Endodermal cell (in vitro differentiated cells): ENCODE data around the gene PIP5K1C. TPM values are rescaled to one million over a fixed set of nuclear protein-coding genes. Genes with fewer than 3 reads are reported as not detected.

Experiments used
- DNase-seq: peaks from one replicate; pipeline ENCODE4 v3.0.0-alpha.2; 2017
- H3K27ac ChIP-seq: 2 replicates; pipeline ENCODE4 v1.5.1; 2013; ENCODE audit warnings: mild to moderate bottlenecking, low read depth, low read length, moderate library complexity
- H3K27me3 ChIP-seq: 2 replicates; pipeline ENCODE4 v1.6.1; 2013; ENCODE audit warnings: mild to moderate bottlenecking, low read length, moderate library complexity; ENCODE audit not compliant: insufficient read depth, control insufficient read depth, poor library complexity, severe bottlenecking
- H3K36me3 ChIP-seq: 2 replicates; pipeline ENCODE4 v1.7.0; 2013; ENCODE audit warnings: mild to moderate bottlenecking, low read length, moderate library complexity; ENCODE audit not compliant: control insufficient read depth, insufficient read depth
- H3K4me1 ChIP-seq: one replicate; pipeline ENCODE4 v1.7.0; 2013; ENCODE audit warnings: low read length; ENCODE audit not compliant: control insufficient read depth, insufficient read depth
- H3K4me3 ChIP-seq: 2 replicates; pipeline ENCODE4 v1.5.1; 2013; ENCODE audit warnings: mild to moderate bottlenecking, low read length, moderate library complexity
- H3K9ac ChIP-seq: 2 replicates; pipeline ENCODE4 v1.6.1; 2013; ENCODE audit warnings: mild to moderate bottlenecking, low read length, moderate library complexity; ENCODE audit not compliant: poor library complexity, severe bottlenecking; ENCODE audit errors: extremely low read depth
- H3K9me3 ChIP-seq: 2 replicates; pipeline ENCODE4 v1.6.1; 2013; ENCODE audit warnings: mild to moderate bottlenecking, low read length, moderate library complexity; ENCODE audit not compliant: control insufficient read depth
- H3K27ac Mint-ChIP-seq: 2 replicates; pipeline ENCODE4 v1.8.0; 2020; ENCODE audit warnings: mixed read lengths
- H3K27me3 Mint-ChIP-seq: 2 replicates; pipeline ENCODE4 v1.8.0; 2021; ENCODE audit warnings: mild to moderate bottlenecking, mixed read lengths; ENCODE audit not compliant: insufficient read depth
- H3K36me3 Mint-ChIP-seq: 2 replicates; pipeline ENCODE4 v1.8.0; 2020; ENCODE audit warnings: low read depth, mixed read lengths
- H3K4me1 Mint-ChIP-seq: 2 replicates; pipeline ENCODE4 v1.8.0; 2020; ENCODE audit warnings: mixed read lengths
- H3K4me3 Mint-ChIP-seq: 2 replicates; pipeline ENCODE4 v1.8.0; 2020; ENCODE audit warnings: mild to moderate bottlenecking, moderate library complexity, mixed read lengths
- H3K9me3 Mint-ChIP-seq: 2 replicates; pipeline ENCODE4 v1.8.0; 2020; ENCODE audit warnings: mild to moderate bottlenecking, mixed read lengths
- CTCF ChIP-seq: fragments of 200-600 bp; sonication (generic); conservative IDR thresholded peaks from 2 replicates; pipeline ENCODE4 v1.5.0; 2021; ENCODE audit warnings: antibody characterized with exemption, mild to moderate bottlenecking
- WGBS, 2 experiments: methylation state at CpG; one replicate each; pipeline versions ENCODE4 v1.1.5 to v1.1.7; 2013; ENCODE audit warnings: missing lambda C conversion rate in 2 of 2, mixed read lengths in 1 of 2; ENCODE audit not compliant: insufficient coverage in 1 of 2, insufficient read length in 1 of 2; 5-methylcytosine and 5-hydroxymethylcytosine counted together
- total RNA-seq, 2 donors: library from RNA; stranded (reverse); fragmentation: NEBNext Ultra II Directional in 1 of 2; extraction: Animal tissue kit (Norgen Biotek cat#: 25700) in 1 of 2; gene quantifications; 2 replicates in 1 of 2; 3 replicates in 1 of 2; pipeline ENCODE4 v1.2.1, GENCODE V29; 2021

The PIP5K1C gene
- total RNA-seq, 2 donors from 2014 or later = 43.5 to 51.5 TPM

GRCh38 chr19:3684817-3685410 is 15.4 kb downstream of the PIP5K1C start:
- peaks cover 10% of the 10 kb centered on the region for H3K9me3 ChIP-seq
- TF ChIP-seq CTCF = no peak
- peaks cover 22% of the 10 kb centered on the region for H3K36me3 ChIP-seq
- H3K4me3 ChIP-seq = no peak overlapping the region
- H3K27ac ChIP-seq = no peak overlapping the region
- peaks cover 15% of the 10 kb centered on the region for H3K4me1 ChIP-seq
- peak overlapping the region; percentile 21 for H3K27ac Mint-ChIP-seq
- H3K4me3 Mint-ChIP-seq = no peak overlapping the region
- H3K27me3 Mint-ChIP-seq = no peaks in the 10 kb centered on the region
- H3K36me3 Mint-ChIP-seq = peaks cover 30% of the 10 kb centered on the region
- peaks cover 12% of the 10 kb centered on the region for H3K9me3 Mint-ChIP-seq
- H3K27me3 ChIP-seq = no peaks in the 10 kb centered on the region
- peaks cover 31% of the 10 kb centered on the region for H3K4me1 Mint-ChIP-seq
- H3K9ac ChIP-seq = no peak overlapping the region
- DNase-seq = no peak
- 93% methylated on average over 5 to 7 of the region's 8 CpGs for WGBS, 2 experiments

DNA sequence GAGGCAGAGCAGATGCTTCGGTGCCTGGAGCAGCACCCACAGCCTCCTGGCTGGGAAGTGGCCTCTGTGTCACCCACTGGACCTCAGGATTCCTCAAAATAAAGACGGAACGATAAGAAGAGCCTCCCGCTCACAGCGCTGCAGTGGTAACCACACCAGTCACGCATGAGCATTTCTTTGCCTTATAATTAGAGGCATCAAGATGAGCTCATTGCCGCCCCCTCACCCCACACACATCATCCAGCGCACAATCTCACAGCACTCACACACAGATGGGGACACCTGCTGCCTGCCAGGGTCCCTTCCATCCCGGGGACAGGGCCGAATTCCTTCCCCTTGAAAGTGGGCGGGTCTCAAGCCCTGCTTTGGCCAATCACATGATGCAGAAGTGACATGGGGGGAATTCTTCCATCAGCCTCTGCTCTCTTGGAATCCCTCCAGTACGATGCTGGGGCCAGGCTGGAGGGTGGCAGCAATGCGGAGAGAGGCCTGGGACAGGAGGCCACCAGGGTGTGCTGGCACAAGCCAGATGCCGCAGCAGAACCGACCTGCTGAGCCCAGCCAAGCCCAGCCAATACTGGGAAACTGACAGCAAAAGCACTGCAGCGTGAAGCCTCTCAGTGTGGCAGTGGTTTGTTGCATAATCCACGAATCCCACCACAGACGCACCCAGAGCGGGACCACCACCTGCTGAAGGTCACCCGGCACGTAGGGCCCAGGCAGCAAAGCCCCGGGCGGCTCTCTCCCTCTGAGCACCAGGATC is 16.0 kb downstream of the PIP5K1C start:
- Mint-ChIP-seq H3K27me3 (no peaks in the 10 kb centered on the region), H3K36me3 (peaks cover 30% of the 10 kb centered on the region), H3K9me3 (peaks cover 12% of the 10 kb centered on the region), H3K4me3 (no peak overlapping the region), H3K27ac (peak overlapping the region; percentile 90), H3K4me1 (peaks cover 31% of the 10 kb centered on the region)
- Histone ChIP-seq H3K27me3 (no peaks in the 10 kb centered on the region), H3K27ac (peak overlapping the region; percentile 60), H3K9ac (no peak overlapping the region), H3K4me3 (no peak overlapping the region), H3K4me1 (peaks cover 15% of the 10 kb centered on the region), H3K36me3 (peaks cover 20% of the 10 kb centered on the region), H3K9me3 (peaks cover 10% of the 10 kb centered on the region)
- no peak for TF ChIP-seq CTCF
- peak; percentile 60 for DNase-seq
- 86 to 92% methylated on average over 22 to 23 of the region's 23 CpGs for WGBS, 2 experiments

DNA sequence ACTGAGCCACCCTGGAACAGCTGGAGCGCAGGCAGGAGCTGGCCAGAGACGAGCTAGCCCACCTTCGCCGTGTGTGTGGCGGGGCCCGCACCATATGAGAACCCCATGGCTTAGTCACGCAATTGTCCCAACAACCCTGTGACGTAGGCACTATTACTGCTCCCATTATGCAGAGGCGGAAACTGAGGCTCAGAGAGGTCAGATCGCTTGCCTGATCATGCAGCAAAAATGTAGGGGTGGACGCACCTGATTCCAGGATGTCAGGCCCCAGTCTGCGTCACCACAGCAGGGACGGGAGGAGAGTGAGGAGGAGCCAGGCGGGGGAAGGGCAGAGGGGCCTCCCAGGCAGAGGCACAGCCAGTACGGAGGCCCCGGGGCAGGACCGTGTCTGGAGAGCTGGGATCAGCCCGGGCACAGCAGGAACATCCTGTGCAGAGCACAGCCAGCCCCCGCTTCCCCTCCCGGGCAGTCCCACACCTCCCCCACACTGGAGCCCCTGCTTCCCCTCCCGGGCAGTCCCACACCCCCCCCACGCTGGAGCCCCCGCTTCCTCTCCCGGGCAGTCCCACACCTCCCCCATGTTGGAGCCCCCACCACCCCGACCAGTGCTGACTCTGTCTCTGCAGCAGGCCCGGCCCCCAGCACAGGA is 16.7 kb downstream of the PIP5K1C start:
- Mint-ChIP-seq H3K4me1 (peaks cover 31% of the 10 kb centered on the region), H3K27ac (peak overlapping the region; percentile 90), H3K27me3 (no peaks in the 10 kb centered on the region), H3K4me3 (no peak overlapping the region), H3K9me3 (peaks cover 12% of the 10 kb centered on the region), H3K36me3 (peaks cover 30% of the 10 kb centered on the region)
- H3K27ac ChIP-seq = peak overlapping the region; percentile 60
- DNase-seq = peak; percentile 81
- H3K36me3 ChIP-seq = peaks cover 20% of the 10 kb centered on the region
- H3K9me3 ChIP-seq = peaks cover 10% of the 10 kb centered on the region
- no peak overlapping the region for H3K4me3 ChIP-seq
- H3K9ac ChIP-seq = no peak overlapping the region
- H3K27me3 ChIP-seq = no peaks in the 10 kb centered on the region
- H3K4me1 ChIP-seq = peaks cover 15% of the 10 kb centered on the region
- TF ChIP-seq CTCF = no peak
- 74 to 86% methylated on average over 12 to 24 of the region's 26 CpGs for WGBS, 2 experiments
